ENCODE results near the gene MS4A4E.

GRCh38 chr11:60240662-60241061 lies 2.3 kb downstream of the MS4A4E start:
- TF ChIP-seq CTCF (IDR thresholded peaks at IDR 0.05; ENCODE audit: insufficient read depth, low read length, poor library complexity, severe bottlenecking), result no peak
- TF ChIP-seq EZH2phosphoT487 (conservative IDR thresholded peaks at IDR 0.05; ENCODE audit: low read length), result no peak

Data from SU-DHL-6 (cell line).